ENCODE results near the gene RNF128. TPM values are rescaled to one million over a fixed set of nuclear protein-coding genes. Genes with fewer than 3 reads are reported as not detected.
"Not testable (repeated sequence)": the region's sequence is repeated elsewhere in the genome, so short reads cannot be mapped to it uniquely, and the experiment has no call there.

Gene RNF128
- total and polyA plus RNA-seq, 12 donors = 0.01 to 0.57 (median 0.26) TPM; not detected in 3

DNA sequence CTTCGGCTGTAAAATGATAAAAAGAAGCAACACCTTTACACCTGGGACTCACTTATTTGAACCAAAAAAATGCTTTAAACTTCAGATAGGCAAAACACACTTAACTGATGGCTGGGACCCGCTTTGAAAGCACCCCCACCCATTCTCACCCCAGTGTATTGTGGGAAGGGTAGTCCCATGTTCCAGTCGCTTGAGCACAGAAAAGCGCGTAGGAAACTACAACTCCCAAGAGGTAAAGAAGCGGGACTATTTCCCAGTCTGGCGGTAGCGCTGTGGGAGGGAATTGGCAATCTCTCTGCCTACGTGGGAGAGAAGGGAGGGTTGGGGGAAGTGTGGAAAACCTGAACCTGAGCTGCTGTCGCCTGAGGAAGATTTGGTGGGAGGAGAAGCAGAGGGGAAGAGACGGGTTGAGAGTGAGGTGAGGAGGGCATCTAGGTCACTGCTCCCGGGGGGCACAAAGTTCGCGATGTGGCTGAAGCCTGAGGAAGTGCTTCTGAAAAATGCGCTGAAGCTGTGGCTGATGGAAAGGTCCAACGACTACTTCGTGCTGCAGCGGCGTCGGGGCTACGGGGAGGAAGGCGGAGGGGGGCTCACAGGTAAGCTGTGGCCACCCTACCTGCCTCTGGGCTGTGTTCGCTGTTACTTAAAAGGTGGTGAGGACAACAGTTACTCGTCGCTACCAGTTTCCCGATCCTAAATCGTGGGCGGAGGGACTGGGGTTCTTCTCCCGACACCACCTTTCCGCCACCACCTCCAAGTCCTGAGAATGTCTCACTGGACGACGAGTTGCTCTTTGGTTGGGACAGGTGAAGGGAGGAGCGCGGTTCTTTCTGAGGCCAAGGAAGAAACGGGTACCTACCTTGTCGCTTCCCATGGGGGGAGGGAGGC is 76.1 kb downstream of the RNF128 start, which contains the start of gene TBC1D8B:
TSS of gene TBC1D8B (plus strand) at position 286 of the 888 bp plus-strand sequence. CDS start at position 467, 181 bp downstream.
- Histone ChIP-seq H3K4me1 (peaks cover 0 to 7% (median 0%) of the 10 kb centered on the region in 9 donors), H3K9me3 (no peaks in the 10 kb centered on the region), H3K4me3 (peak within 1 kb of the TSS; percentile 46 to 72 (median 63)), H3K27me3 (peaks cover 0 to 64% (median 0%) of the 10 kb centered on the region in 7 donors), H3K27ac (peak within 1 kb of the TSS in 5 of 10 donors; percentile 19 to 64 (median 45)), H3K36me3 (no peaks in the 10 kb centered on the region)
- 1 to 2% methylated on average over 30 to 36 of the region's 36 CpGs for WGBS, 2 donors
- ATAC-seq (peak; percentile 99 to 100 (median 99)), DNase-seq (peak; percentile 57 to 85)
- intact Hi-C loops (cut with DNase I) = no loop called here
- TF ChIP-seq, protein P1, sequence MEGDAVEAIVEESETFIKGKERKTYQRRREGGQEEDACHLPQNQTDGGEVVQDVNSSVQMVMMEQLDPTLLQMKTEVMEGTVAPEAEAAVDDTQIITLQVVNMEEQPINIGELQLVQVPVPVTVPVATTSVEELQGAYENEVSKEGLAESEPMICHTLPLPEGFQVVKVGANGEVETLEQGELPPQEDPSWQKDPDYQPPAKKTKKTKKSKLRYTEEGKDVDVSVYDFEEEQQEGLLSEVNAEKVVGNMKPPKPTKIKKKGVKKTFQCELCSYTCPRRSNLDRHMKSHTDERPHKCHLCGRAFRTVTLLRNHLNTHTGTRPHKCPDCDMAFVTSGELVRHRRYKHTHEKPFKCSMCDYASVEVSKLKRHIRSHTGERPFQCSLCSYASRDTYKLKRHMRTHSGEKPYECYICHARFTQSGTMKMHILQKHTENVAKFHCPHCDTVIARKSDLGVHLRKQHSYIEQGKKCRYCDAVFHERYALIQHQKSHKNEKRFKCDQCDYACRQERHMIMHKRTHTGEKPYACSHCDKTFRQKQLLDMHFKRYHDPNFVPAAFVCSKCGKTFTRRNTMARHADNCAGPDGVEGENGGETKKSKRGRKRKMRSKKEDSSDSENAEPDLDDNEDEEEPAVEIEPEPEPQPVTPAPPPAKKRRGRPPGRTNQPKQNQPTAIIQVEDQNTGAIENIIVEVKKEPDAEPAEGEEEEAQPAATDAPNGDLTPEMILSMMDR (IDR thresholded peaks at IDR 0.05) = no peak

DNA sequence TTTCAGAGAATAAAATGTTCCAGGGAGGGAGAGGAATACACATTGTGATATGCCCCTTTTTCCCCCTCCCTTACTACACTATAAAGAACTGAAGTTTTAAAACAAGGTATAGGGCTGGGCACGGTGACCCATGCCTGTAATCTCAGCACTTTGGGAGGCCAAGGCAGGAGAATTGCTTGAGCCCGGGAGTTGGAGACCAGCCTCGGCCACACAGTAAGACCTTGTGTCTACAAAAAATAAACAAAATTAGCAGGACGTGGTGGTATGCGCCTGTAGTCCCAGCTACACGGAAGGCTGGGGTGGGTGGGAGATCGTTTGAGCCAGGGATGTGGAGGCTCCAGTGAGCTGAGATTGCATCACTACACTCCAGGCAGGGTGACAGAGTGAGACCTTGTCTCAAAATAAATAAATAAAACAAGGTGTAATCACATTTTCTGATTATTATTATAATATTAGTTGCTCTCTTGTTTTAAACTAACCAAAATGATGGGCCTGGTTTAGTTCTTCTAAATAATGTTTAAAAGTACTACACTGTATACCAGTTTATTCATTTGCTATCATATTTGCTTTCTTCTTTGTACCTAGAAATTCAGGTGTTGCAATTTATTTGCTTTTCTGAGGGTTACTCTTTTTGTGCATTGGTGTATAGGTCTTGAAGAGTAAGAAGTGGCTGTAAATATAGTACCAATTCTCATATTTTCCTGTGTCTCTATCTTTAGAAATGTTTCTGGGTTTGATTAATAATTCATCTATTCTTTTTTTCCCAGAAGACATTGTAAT is 84.8 kb downstream of the RNF128 start:
- TF ChIP-seq, protein P1 (IDR thresholded peaks at IDR 0.05) = no peak
- H3K36me3 ChIP-seq = no peaks in the 10 kb centered on the region
- WGBS, 2 donors = 79 to 81% methylated on average over 7 of the region's 7 CpGs
- intact Hi-C loops (cut with DNase I) = no loop called here
- no peaks in the 10 kb centered on the region for H3K4me1 ChIP-seq
- H3K4me3 ChIP-seq = no peak overlapping the region
- DNase-seq (no peak), ATAC-seq (no peak)
- no peaks in the 10 kb centered on the region for H3K9me3 ChIP-seq
- H3K27me3 ChIP-seq = peaks cover 0 to 2% (median 0%) of the 10 kb centered on the region in 7 donors
- no peak overlapping the region for H3K27ac ChIP-seq

DNA sequence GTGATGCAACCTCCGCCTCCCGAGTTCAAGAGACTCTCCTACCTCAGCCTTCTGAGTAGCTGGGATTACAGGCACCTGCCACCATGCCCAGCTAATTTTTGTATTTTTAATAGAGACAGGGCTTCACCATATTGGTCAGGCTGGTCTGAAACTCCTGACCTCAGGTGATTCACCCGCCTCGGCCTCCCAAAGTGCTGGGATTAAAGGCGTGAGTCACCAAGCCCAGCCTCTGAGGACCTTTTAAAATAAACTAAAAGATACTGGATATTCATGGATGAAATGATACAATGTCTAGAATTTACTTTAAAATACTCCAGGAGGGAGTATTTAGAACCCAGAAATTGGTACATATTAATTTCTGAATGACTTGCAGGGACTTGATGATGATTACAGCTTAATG is 86.4 kb downstream of the RNF128 start:
- WGBS, 2 donors = 94 to 97% methylated on average over 5 of the region's 5 CpGs
- ATAC-seq; H3K9me3 ChIP-seq; H3K27ac ChIP-seq; H3K4me3 ChIP-seq; H3K27me3 ChIP-seq; H3K4me1 ChIP-seq; intact Hi-C loops (cut with DNase I); DNase-seq; H3K36me3 ChIP-seq: not testable (repeated sequence)

DNA sequence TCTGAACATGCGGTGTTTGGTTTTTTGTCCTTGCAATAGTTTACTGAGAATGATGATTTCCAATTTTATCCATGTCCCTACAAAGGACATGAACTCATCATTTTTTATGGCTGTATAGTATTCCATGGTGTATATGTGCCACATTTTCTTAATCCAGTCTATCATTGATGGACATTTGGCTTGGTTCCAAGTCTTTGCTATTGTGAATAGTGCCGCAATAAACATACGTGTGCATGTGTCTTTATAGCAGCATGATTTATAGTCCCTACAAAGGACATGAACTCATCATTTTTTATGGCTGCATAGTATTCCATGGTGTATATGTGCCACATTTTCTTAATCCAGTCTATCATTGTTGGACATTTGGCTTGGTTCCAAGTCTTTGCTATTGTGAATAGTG is 87.6 kb downstream of the RNF128 start:
- DNase-seq; H3K4me3 ChIP-seq; ATAC-seq; H3K27me3 ChIP-seq; intact Hi-C loops (cut with DNase I); H3K4me1 ChIP-seq; H3K9me3 ChIP-seq; H3K27ac ChIP-seq; H3K36me3 ChIP-seq: not testable (repeated sequence)
- WGBS, 2 donors = 98 to 100% methylated on average over 3 of the region's 3 CpGs

Other genes starting within 250 kb of the RNF128 start
- 1 to 10 TPM in 8 of 10 donors, under 1 TPM in 2; 0.65 to 3.7 (median 1.3) TPM for gene RADX, start 114.7 kb upstream of the RNF128 start, total RNA-seq
- 1 to 10 TPM; 1.1 to 1.2 TPM for gene RADX, start 114.7 kb upstream of the RNF128 start, polyA plus RNA-seq
- 1 to 10 TPM in 9 of 10 donors, under 1 TPM in 1; 0.87 to 3.4 (median 2.3) TPM for gene TBC1D8B, start 76.0 kb downstream of the RNF128 start, total RNA-seq
- 1 to 10 TPM; 1.2 to 1.8 TPM for gene TBC1D8B, start 76.0 kb downstream of the RNF128 start, polyA plus RNA-seq
- not detected for gene RIPPLY1, start 176.6 kb downstream of the RNF128 start, total RNA-seq
- gene RIPPLY1, start 176.6 kb downstream of the RNF128 start, polyA plus RNA-seq = under 1 TPM in 1 of 2 donors, not detected in 1; 0.07 TPM
- gene CLDN2, start 193.7 kb downstream of the RNF128 start, total RNA-seq = not detected
- under 1 TPM in 1 of 2 donors, not detected in 1; 0.03 TPM for gene CLDN2, start 193.7 kb downstream of the RNF128 start, polyA plus RNA-seq

All from heart right ventricle (tissue), 16 donors.